CD14-positive monocyte (primary cell): ENCODE measurements around the gene LRRK1. TPM values are rescaled to one million over a fixed set of nuclear protein-coding genes. Genes with fewer than 3 reads are reported as not detected.

Experiments
- DNase-seq, 3 donors: peaks; one replicate each; pipeline ENCODE4 v3.0.0-alpha.2; 2011 to 2022
- H2AFZ ChIP-seq: 2 replicates; pipeline ENCODE4 v1.6.0; 2012; ENCODE audit warnings: mild to moderate bottlenecking, low read depth, low read length, inconsistent platforms; ENCODE audit not compliant: insufficient read depth, poor library complexity, severe bottlenecking
- H3K27ac ChIP-seq, 2 donors: 1 replicate in 1 of 2; 2 replicates in 1 of 2; pipeline ENCODE4 v1.5.1; 2012 to 2013; ENCODE audit warnings: low read length in 2 of 2, control low read depth in 1 of 2, inconsistent platforms in 1 of 2, low read depth in 1 of 2, mild to moderate bottlenecking in 1 of 2
- H3K27me3 ChIP-seq, 2 donors: one replicate each; pipeline versions ENCODE4 v1.6.0 to v1.6.1; 2011 to 2013; ENCODE audit warnings: low read length in 2 of 2; ENCODE audit not compliant: control insufficient read depth in 2 of 2, insufficient read depth in 2 of 2
- H3K36me3 ChIP-seq, 2 donors: replicated peaks in 1 of 2; 1 replicate in 1 of 2; 2 replicates in 1 of 2; pipeline versions ENCODE4 v1.5.1 to v1.6.1; 2012 to 2013; ENCODE audit warnings: low read length in 2 of 2, control low read depth in 1 of 2, inconsistent platforms in 1 of 2, mild to moderate bottlenecking in 1 of 2; ENCODE audit not compliant: insufficient read depth in 2 of 2, control insufficient read depth in 1 of 2
- H3K4me1 ChIP-seq, 2 donors: 1 replicate in 1 of 2; 2 replicates in 1 of 2; pipeline versions ENCODE4 v1.5.1 to v1.6.1; 2012 to 2013; ENCODE audit warnings: low read length in 2 of 2, control low read depth in 1 of 2, inconsistent platforms in 1 of 2, mild to moderate bottlenecking in 1 of 2, moderate library complexity in 1 of 2; ENCODE audit not compliant: insufficient read depth in 2 of 2, control insufficient read depth in 1 of 2
- H3K4me2 ChIP-seq: replicated peaks from 2 replicates; pipeline ENCODE3; 2012; ENCODE audit warnings: low read length, moderate library complexity, mild to moderate bottlenecking; ENCODE audit not compliant: poor library complexity, severe bottlenecking; ENCODE audit errors: extremely low read depth
- H3K4me3 ChIP-seq, 3 experiments: fragments of 200-600 bp in 1 of 3; sonication (generic) in 1 of 3; replicated peaks in 1 of 3; 1 replicate in 2 of 3; 2 replicates in 1 of 3; pipeline ENCODE4 v1.5.1; 2011 to 2013; ENCODE audit warnings: low read length in 3 of 3, mild to moderate bottlenecking in 3 of 3, control low read depth in 2 of 3, low read depth in 2 of 3, inconsistent platforms in 1 of 3, moderate library complexity in 1 of 3
- H3K79me2 ChIP-seq: 2 replicates; pipeline ENCODE4 v1.6.0; 2012; ENCODE audit warnings: mild to moderate bottlenecking, control low read depth, inconsistent platforms, low read length, moderate library complexity; ENCODE audit not compliant: insufficient read depth
- H3K9ac ChIP-seq: 2 replicates; pipeline ENCODE4 v1.6.0; 2017; ENCODE audit warnings: low read length, mild to moderate bottlenecking; ENCODE audit not compliant: insufficient read depth, poor library complexity, severe bottlenecking
- H3K9me3 ChIP-seq, 2 donors: replicated peaks in 1 of 2; 1 replicate in 1 of 2; 2 replicates in 1 of 2; pipeline versions ENCODE4 v1.5.1 to v1.6.1; 2012 to 2013; ENCODE audit warnings: low read length in 2 of 2, control low read depth in 1 of 2; ENCODE audit not compliant: control insufficient read depth in 1 of 2, insufficient read depth in 1 of 2
- H4K20me1 ChIP-seq: 2 replicates; pipeline ENCODE4 v1.6.0; 2012; ENCODE audit warnings: mild to moderate bottlenecking, low read length, control low read depth, moderate library complexity; ENCODE audit not compliant: insufficient read depth
- H3K27ac Mint-ChIP-seq, 7 donors: one replicate each; pipeline ENCODE4 v1.8.0; 2020; ENCODE audit warnings: mild to moderate bottlenecking in 7 of 7, mixed read lengths in 7 of 7, moderate library complexity in 6 of 7, inconsistent platforms in 2 of 7
- H3K27me3 Mint-ChIP-seq, 3 donors: one replicate each; pipeline ENCODE4 v1.8.0; 2021 to 2022; ENCODE audit warnings: low read depth in 3 of 3, mild to moderate bottlenecking in 3 of 3, mixed read lengths in 3 of 3, moderate library complexity in 3 of 3, inconsistent platforms in 1 of 3
- H3K36me3 Mint-ChIP-seq, 2 donors: one replicate each; pipeline ENCODE4 v1.8.0; 2020; ENCODE audit warnings: mixed read lengths in 2 of 2, inconsistent platforms in 1 of 2, mild to moderate bottlenecking in 1 of 2
- H3K4me1 Mint-ChIP-seq: one replicate; pipeline ENCODE4 v1.8.0; 2020; ENCODE audit warnings: mild to moderate bottlenecking, mixed read lengths
- H3K4me3 Mint-ChIP-seq, 2 donors: one replicate each; pipeline ENCODE4 v1.8.0; 2020; ENCODE audit warnings: mild to moderate bottlenecking in 2 of 2, mixed read lengths in 2 of 2, moderate library complexity in 1 of 2
- H3K9me3 Mint-ChIP-seq, 7 donors: one replicate each; pipeline ENCODE4 v1.8.0; 2020 to 2022; ENCODE audit warnings: mixed read lengths in 7 of 7, mild to moderate bottlenecking in 6 of 7, moderate library complexity in 6 of 7, inconsistent platforms in 2 of 7
- CTCF ChIP-seq: fragments of 200-600 bp; IDR thresholded peaks from one replicate; pipeline ENCODE4 v1.8.0; 2022; ENCODE audit warnings: antibody characterized with exemption, mild to moderate bottlenecking
- WGBS: methylation state at CpG from one replicate; pipeline ENCODE4 v1.1.5; 2013; ENCODE audit warnings: missing lambda C conversion rate; ENCODE audit not compliant: insufficient coverage; 5-methylcytosine and 5-hydroxymethylcytosine counted together
- intact Hi-C, 2 donors: fragments of 100-400 bp; cut with micrococcal nuclease; formaldehyde crosslinking; loops; one replicate each; pipeline versions ENCODE4 v1.15.0 to v1.15.1; 2023
- polyA plus RNA-seq, 3 donors: library from polyadenylated mRNA; depleted of rRNA in 1 of 3; unstranded in 2 of 3; stranded (reverse) in 1 of 3; fragments of 300-500 nt in 2 of 3; fragments of >200 nt in 1 of 3; fragmentation: Illumina TruSeq in 2 of 3; gene quantifications; 1 replicate in 2 of 3; 2 replicates in 1 of 3; pipeline ENCODE4 v1.2.3, GENCODE V29; 2012 to 2021

Gene LRRK1
- polyA plus RNA-seq, 3 donors = 1.7 to 18.9 (median 5.4) TPM

GRCh38 chr15:101052031-101052620 lies 133.0 kb downstream of the LRRK1 start:
- no peak overlapping the region for H3K27ac ChIP-seq
- no peak overlapping the region for H2AFZ ChIP-seq
- Mint-ChIP-seq H3K27ac (no peak overlapping the region), H3K27me3 (peaks cover 0 to 5% (median 3%) of the 10 kb centered on the region in 3 donors), H3K36me3 (peaks cover 93 to 100% of the 10 kb centered on the region in 2 donors), H3K4me3 (no peak overlapping the region), H3K4me1 (peaks cover 9% of the 10 kb centered on the region), H3K9me3 (peaks cover 0 to 4% (median 0%) of the 10 kb centered on the region in 7 donors)
- TF ChIP-seq CTCF = no peak
- H3K9me3 ChIP-seq = no peaks in the 10 kb centered on the region
- no peak for DNase-seq
- no peaks in the 10 kb centered on the region for H3K79me2 ChIP-seq
- peaks cover 5 to 7% of the 10 kb centered on the region in 2 donors for H3K4me1 ChIP-seq
- H3K9ac ChIP-seq = no peak overlapping the region
- H3K36me3 ChIP-seq = peaks cover 93 to 100% of the 10 kb centered on the region in 2 donors
- 83% methylated on average over 7 of the region's 13 CpGs for WGBS
- intact Hi-C loops = no loop called here
- H3K4me3 ChIP-seq = no peak overlapping the region
- H3K4me2 ChIP-seq = no peak overlapping the region
- H3K27me3 ChIP-seq = no peaks in the 10 kb centered on the region
- H4K20me1 ChIP-seq = peaks cover 5% of the 10 kb centered on the region

- Histone ChIP-seq H2AFZ (no peak overlapping the region), H4K20me1 (peaks cover 5% of the 10 kb centered on the region), H3K36me3 (peaks cover 93 to 100% of the 10 kb centered on the region in 2 donors), H3K9me3 (no peaks in the 10 kb centered on the region), H3K4me2 (no peak overlapping the region), H3K27me3 (no peaks in the 10 kb centered on the region), H3K27ac (no peak overlapping the region), H3K4me3 (no peak overlapping the region), H3K79me2 (no peaks in the 10 kb centered on the region), H3K9ac (no peak overlapping the region), H3K4me1 (peaks cover 5 to 8% of the 10 kb centered on the region in 2 donors)
- intact Hi-C loops = no loop called here
- Mint-ChIP-seq H3K27ac (peak overlapping the region in 1 of 7 donors; percentile 13), H3K36me3 (peaks cover 93 to 100% of the 10 kb centered on the region in 2 donors), H3K4me3 (no peak overlapping the region), H3K4me1 (peaks cover 12% of the 10 kb centered on the region), H3K9me3 (peaks cover 0 to 4% (median 0%) of the 10 kb centered on the region in 7 donors), H3K27me3 (peaks cover 0 to 3% (median 2%) of the 10 kb centered on the region in 3 donors)
- no peak for DNase-seq
- 97% methylated on average over 20 of the region's 20 CpGs for WGBS
- no peak for TF ChIP-seq CTCF
These were observed 133.5 kb downstream of the LRRK1 start for GRCh38 chr15:101052681-101053121.
